WI38 (cell line): ENCODE data around the gene PIGV.
"Not testable (repeated sequence)": the region's sequence is repeated elsewhere in the genome, so short reads cannot be mapped to it uniquely, and the experiment has no call there.

Source experiments
- H3K4me3 ChIP-seq: 2 replicates; pipeline ENCODE4 v1.5.1; 2011; ENCODE audit warnings: low read depth, mild to moderate bottlenecking, control low read depth, low read length
- TF ChIP-seq, protein P1 (sequence below): IDR thresholded peaks from 2 replicates; pipeline ENCODE4 v1.5.1; 2012; ENCODE audit warnings: low read depth, mild to moderate bottlenecking, control low read depth, low read length

The PIGV gene

GRCh38 chr1:26794391-26794790 is 6.6 kb downstream of the PIGV start:
- no peak overlapping the region for H3K4me3 ChIP-seq
- TF ChIP-seq, protein P1, sequence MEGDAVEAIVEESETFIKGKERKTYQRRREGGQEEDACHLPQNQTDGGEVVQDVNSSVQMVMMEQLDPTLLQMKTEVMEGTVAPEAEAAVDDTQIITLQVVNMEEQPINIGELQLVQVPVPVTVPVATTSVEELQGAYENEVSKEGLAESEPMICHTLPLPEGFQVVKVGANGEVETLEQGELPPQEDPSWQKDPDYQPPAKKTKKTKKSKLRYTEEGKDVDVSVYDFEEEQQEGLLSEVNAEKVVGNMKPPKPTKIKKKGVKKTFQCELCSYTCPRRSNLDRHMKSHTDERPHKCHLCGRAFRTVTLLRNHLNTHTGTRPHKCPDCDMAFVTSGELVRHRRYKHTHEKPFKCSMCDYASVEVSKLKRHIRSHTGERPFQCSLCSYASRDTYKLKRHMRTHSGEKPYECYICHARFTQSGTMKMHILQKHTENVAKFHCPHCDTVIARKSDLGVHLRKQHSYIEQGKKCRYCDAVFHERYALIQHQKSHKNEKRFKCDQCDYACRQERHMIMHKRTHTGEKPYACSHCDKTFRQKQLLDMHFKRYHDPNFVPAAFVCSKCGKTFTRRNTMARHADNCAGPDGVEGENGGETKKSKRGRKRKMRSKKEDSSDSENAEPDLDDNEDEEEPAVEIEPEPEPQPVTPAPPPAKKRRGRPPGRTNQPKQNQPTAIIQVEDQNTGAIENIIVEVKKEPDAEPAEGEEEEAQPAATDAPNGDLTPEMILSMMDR = no peak

DNA sequence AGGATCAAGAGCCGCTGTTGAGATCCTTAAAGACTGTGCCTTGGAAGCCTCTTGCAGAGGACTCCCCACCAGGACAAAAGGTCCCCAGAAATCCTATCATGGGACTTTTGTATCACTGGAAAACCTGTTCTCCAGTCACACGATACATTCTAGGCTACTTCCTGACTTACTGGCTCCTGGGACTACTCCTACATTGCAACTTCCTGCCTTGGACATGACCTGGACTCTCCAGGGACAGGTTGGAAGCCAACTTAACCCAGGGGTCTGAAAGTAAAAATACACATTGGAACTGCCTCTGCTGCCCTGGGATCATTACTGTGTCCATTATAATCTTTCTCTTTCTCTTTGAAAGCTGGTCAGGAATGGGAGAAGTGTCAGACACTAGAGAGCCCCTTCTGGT is 9.9 kb downstream of the PIGV start:
- TF ChIP-seq, protein P1 = no peak
- H3K4me3 ChIP-seq = no peak overlapping the region

DNA sequence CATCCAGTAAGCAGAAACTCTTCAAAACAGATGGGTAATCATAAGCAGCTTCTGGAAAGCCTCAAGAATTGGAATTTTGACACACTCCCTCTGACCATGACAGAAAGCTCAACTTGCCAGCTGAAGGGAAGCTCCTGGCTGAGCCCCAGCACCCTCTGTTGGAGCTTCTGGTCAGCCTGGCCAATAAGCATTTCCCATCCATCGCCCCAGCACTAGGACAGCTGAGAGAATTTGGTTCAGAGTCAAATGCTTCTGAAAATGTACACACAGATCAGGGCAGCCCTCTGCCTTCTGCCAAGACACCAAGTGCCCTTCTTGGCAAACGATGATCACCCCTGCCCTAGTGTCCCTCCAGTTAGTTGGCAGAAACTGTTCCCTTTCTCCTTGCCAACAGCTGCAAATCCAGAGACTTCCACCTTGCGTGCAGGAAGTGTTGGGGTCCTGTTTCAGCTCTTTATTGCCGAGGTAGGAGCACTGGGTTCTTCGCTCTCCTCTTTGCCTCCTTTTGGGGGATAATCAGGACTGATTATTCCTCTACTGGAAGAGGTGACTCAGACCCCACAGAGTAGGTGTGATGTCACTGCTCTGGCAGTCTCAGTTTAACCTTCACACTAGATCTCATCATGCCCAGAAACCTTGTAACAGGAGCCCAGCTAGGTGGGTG is 11.9 kb downstream of the PIGV start:
- TF ChIP-seq, protein P1 = no peak
- peak overlapping the region; percentile 34 for H3K4me3 ChIP-seq

DNA sequence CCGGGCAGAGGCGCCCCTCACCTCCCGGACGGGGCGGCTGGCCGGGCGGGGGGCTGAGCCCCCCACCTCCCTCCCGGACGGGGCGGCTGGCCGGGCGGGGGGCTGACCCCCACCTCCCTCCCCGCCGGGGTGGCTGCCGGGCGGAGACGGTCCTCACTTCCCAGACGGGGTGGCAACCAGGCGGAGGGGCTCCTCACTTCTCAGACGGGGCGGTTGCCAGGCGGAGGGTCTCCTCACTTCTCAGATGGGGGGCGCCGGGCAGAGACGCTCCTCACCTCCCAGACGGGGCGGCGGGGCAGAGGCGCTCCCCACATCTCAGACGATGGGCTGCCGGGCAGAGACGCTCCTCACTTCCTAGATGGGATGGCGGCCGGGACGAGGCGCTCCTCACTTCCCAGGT is 16.2 kb downstream of the PIGV start:
- not testable (repeated sequence) for H3K4me3 ChIP-seq

DNA sequence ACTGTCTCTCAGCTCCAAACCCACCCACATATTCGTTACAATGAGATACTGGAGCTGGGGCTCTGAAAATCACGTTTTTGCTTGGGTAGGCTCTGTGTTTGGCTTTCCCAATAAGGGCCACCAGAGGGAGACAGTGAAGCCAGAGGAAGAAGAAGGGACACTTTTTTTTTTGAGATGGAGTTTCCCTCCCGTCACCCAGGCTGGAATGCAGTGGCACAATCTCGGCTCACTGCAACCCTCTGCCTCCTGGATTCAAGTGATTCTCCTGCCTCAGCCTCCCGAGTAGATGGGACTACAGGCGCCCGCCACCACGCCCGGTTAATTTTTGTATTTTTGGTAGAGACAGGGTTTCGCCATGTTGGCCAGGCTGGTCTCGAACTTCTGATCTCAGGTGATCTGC is 22.4 kb downstream of the PIGV start:
- not testable (repeated sequence) for H3K4me3 ChIP-seq
- TF ChIP-seq, protein P1 = peak; percentile 87

DNA sequence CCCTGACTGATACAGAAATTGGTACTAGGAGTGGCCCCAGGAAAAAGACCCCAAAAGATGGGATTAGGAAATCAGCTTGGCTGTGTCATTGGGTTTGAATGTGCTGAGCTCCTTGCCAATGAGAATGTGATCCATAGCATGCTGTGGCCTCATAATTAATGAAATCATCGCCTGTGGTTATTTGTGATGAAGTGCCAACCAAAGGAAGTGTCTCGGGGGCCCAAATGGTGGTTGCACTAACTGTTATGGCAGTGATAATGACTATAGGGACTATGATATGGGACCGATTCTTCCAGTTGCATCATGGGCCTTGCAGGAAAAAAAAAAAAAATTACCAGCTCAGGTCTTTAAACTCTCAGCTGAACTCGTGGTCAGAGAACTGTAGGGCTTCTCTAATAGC is 23.3 kb downstream of the PIGV start:
- no peak overlapping the region for H3K4me3 ChIP-seq
- TF ChIP-seq, protein P1 = no peak

GRCh38 chr1:26811708-26812107 is 24.0 kb downstream of the PIGV start:
- TF ChIP-seq, protein P1 = no peak
- no peak overlapping the region for H3K4me3 ChIP-seq

DNA sequence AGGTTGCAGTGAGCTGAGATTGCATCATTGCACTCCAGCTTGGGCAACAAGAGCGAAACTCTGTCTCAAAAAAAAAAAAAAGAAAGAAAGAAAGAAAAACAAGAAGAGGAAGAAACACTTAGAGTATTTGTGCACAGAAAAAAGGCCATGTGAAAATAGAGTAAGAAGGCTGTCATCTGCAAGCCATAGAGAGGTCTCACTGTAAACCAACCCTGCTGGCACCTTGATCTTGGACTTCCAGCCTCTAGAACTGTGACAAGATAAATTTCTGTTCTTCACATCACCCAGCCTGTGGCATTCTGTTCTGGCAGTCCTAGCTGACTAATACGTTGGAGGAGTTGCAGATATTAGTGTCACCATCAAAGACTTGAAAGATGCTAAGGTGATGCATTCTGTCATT is 26.6 kb downstream of the PIGV start:
- TF ChIP-seq, protein P1 = no peak
- H3K4me3 ChIP-seq = no peak overlapping the region
